HL-60 (cell line): ENCODE measurements around the gene MICU1.

Experiments
- GABPA ChIP-seq: IDR thresholded peaks from 2 replicates; pipeline ENCODE4 v1.6.1; 2012; ENCODE audit warnings: low read depth
- POLR2AphosphoS5 ChIP-seq: IDR thresholded peaks from 2 replicates; pipeline ENCODE4 v1.6.1; 2012; ENCODE audit warnings: low read depth
- SPI1 ChIP-seq: IDR thresholded peaks from 2 replicates; pipeline ENCODE4 v1.6.1; 2012; ENCODE audit warnings: low read depth, mild to moderate bottlenecking, borderline replicate concordance
- TF ChIP-seq, protein P1 (sequence below): IDR thresholded peaks from one replicate; pipeline ENCODE4 v1.5.1; 2011; ENCODE audit warnings: low read length, control low read depth, inconsistent platforms; ENCODE audit not compliant: insufficient read depth
- TF ChIP-seq, protein P2 (sequence below): IDR thresholded peaks from 2 replicates; pipeline ENCODE4 v1.6.1; 2012; ENCODE audit warnings: low read depth; ENCODE audit not compliant: insufficient replicate concordance

DNA sequence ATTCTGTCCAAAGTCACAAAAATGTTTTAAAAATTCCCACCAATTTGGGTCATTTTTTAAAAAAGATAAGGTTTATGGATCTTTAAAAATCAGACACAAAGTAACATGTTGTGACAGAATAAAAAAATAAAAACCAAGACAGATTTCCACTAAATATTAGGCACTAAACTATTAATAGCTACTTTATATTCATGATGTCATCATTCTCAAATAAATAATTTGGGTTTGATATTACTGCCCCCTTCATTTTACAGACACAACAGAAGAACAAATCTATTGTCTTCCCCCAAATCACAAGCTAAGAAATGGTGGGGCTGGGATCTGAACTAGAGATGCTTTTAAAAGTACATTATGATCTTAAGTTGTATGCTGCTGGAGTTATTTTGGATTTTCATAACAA, 119.4 kb downstream of the MICU1 start:
- no peak for TF ChIP-seq SPI1
- TF ChIP-seq, protein P1, sequence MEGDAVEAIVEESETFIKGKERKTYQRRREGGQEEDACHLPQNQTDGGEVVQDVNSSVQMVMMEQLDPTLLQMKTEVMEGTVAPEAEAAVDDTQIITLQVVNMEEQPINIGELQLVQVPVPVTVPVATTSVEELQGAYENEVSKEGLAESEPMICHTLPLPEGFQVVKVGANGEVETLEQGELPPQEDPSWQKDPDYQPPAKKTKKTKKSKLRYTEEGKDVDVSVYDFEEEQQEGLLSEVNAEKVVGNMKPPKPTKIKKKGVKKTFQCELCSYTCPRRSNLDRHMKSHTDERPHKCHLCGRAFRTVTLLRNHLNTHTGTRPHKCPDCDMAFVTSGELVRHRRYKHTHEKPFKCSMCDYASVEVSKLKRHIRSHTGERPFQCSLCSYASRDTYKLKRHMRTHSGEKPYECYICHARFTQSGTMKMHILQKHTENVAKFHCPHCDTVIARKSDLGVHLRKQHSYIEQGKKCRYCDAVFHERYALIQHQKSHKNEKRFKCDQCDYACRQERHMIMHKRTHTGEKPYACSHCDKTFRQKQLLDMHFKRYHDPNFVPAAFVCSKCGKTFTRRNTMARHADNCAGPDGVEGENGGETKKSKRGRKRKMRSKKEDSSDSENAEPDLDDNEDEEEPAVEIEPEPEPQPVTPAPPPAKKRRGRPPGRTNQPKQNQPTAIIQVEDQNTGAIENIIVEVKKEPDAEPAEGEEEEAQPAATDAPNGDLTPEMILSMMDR = no peak
- no peak for TF ChIP-seq POLR2AphosphoS5
- TF ChIP-seq, protein P2, sequence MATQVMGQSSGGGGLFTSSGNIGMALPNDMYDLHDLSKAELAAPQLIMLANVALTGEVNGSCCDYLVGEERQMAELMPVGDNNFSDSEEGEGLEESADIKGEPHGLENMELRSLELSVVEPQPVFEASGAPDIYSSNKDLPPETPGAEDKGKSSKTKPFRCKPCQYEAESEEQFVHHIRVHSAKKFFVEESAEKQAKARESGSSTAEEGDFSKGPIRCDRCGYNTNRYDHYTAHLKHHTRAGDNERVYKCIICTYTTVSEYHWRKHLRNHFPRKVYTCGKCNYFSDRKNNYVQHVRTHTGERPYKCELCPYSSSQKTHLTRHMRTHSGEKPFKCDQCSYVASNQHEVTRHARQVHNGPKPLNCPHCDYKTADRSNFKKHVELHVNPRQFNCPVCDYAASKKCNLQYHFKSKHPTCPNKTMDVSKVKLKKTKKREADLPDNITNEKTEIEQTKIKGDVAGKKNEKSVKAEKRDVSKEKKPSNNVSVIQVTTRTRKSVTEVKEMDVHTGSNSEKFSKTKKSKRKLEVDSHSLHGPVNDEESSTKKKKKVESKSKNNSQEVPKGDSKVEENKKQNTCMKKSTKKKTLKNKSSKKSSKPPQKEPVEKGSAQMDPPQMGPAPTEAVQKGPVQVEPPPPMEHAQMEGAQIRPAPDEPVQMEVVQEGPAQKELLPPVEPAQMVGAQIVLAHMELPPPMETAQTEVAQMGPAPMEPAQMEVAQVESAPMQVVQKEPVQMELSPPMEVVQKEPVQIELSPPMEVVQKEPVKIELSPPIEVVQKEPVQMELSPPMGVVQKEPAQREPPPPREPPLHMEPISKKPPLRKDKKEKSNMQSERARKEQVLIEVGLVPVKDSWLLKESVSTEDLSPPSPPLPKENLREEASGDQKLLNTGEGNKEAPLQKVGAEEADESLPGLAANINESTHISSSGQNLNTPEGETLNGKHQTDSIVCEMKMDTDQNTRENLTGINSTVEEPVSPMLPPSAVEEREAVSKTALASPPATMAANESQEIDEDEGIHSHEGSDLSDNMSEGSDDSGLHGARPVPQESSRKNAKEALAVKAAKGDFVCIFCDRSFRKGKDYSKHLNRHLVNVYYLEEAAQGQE = no peak
- no peak for TF ChIP-seq GABPA
